Kidney (tissue), 14 donors: ENCODE results near the gene PLPP1. TPM values are rescaled to one million over a fixed set of nuclear protein-coding genes. Genes with fewer than 3 reads are reported as not detected.

Experiments
- DNase-seq, 5 donors: peaks; one replicate each; pipeline ENCODE4 v3.0.0-alpha.2; 2013 to 2020
- FAIRE-seq: peaks from 2 replicates; lab custom pipeline; 2012; peaks lifted over from hg19 to GRCh38; lab: Jason Lieb, UNC
- H3K27ac ChIP-seq, 2 donors: one replicate each; pipeline ENCODE4 v1.7.0; 2013; ENCODE audit warnings: low read depth in 2 of 2, low read length in 2 of 2, inconsistent platforms in 1 of 2
- H3K27me3 ChIP-seq: one replicate; pipeline ENCODE4 v1.7.1; 2013; ENCODE audit warnings: low read length, inconsistent platforms; ENCODE audit not compliant: control insufficient read depth, insufficient read depth
- H3K36me3 ChIP-seq, 3 donors: one replicate each; pipeline versions ENCODE4 v1.7.0 to v1.7.1; 2013; ENCODE audit warnings: low read length in 3 of 3, control low read depth in 1 of 3, inconsistent platforms in 1 of 3; ENCODE audit not compliant: insufficient read depth in 3 of 3, control insufficient read depth in 2 of 3
- H3K4me1 ChIP-seq, 3 donors: one replicate each; pipeline versions ENCODE4 v1.7.0 to v1.7.1; 2013; ENCODE audit warnings: low read length in 3 of 3, inconsistent platforms in 1 of 3, low read depth in 1 of 3; ENCODE audit not compliant: control insufficient read depth in 2 of 3, insufficient read depth in 2 of 3
- H3K4me3 ChIP-seq, 3 donors: one replicate each; pipeline versions ENCODE4 v1.7.0 to v1.8.1; 2013; ENCODE audit warnings: low read length in 3 of 3, control low read depth in 1 of 3, inconsistent platforms in 1 of 3
- H3K9ac ChIP-seq, 3 donors: one replicate each; pipeline versions ENCODE4 v1.7.0 to v1.7.1; 2013; ENCODE audit warnings: low read length in 3 of 3, control low read depth in 1 of 3, inconsistent platforms in 1 of 3
- H3K9me3 ChIP-seq, 3 donors: one replicate each; pipeline versions ENCODE4 v1.7.0 to v1.7.1; 2013; ENCODE audit warnings: low read length in 3 of 3, control low read depth in 1 of 3, inconsistent platforms in 1 of 3; ENCODE audit not compliant: control insufficient read depth in 2 of 3, insufficient read depth in 1 of 3
- CTCF ChIP-seq: IDR thresholded peaks from 3 replicates; pipeline ENCODE4 v1.5.1; 2012; ENCODE audit warnings: mild to moderate bottlenecking, moderate library complexity, borderline replicate concordance; ENCODE audit not compliant: insufficient read depth; ENCODE audit errors: extremely low read depth
- intact Hi-C: fragments of 100-400 bp; cut with DNase I; formaldehyde crosslinking; loops from one replicate; pipeline ENCODE4 v1.11.1; 2022
- polyA plus RNA-seq: library from polyadenylated mRNA; stranded (reverse); fragments of 350-450 nt; fragmentation: Illumina TruSeq; extraction: RNeasy Lipid Tissue Mini Kit (QIAGEN cat#74804); gene quantifications from one replicate; pipeline ENCODE4 v1.2.3, GENCODE V29; 2014; ENCODE audit warnings: low read depth, low replicate concordance; ENCODE audit not compliant: insufficient read depth
- total RNA-seq: library from RNA; stranded (reverse); fragmentation: NEBNext Ultra II Directional; extraction: Animal tissue kit (Norgen Biotek cat#: 25700); gene quantifications from one replicate; pipeline ENCODE4 v1.2.1, GENCODE V29; 2021
- donor health status: control.
- donor health status: control.
- donor health status: control.
- donor health status: control.
- donor health status: control.
- donor health status: DM: yes; HTN: yes; CAD: no.
- donor health status: Normal renal cell carcinoma (clear cell type).

Gene PLPP1
- total and polyA plus RNA-seq, 2 donors from 2014 or later = 144 to 166 TPM

- TF ChIP-seq CTCF = no peak
- Histone ChIP-seq H3K27ac (peak overlapping the region in 1 of 2 donors; percentile 7), H3K4me3 (no peak overlapping the region), H3K36me3 (peaks cover 0 to 5% (median 2%) of the 10 kb centered on the region in 3 donors), H3K27me3 (no peaks in the 10 kb centered on the region), H3K9me3 (no peaks in the 10 kb centered on the region), H3K4me1 (peaks cover 2 to 17% (median 12%) of the 10 kb centered on the region in 3 donors), H3K9ac (no peak overlapping the region)
- intact Hi-C loops = no loop called here
- peak in 1 of 5 donors; percentile 71 for DNase-seq
- FAIRE-seq = no peak
These were observed 66.8 kb downstream of the PLPP1 start for GRCh38 chr5:55467862-55468551.

- peaks cover 0 to 5% (median 2%) of the 10 kb centered on the region in 3 donors for H3K36me3 ChIP-seq
- FAIRE-seq (peak; percentile 62), DNase-seq (no peak)
- H3K4me1 ChIP-seq = no peaks in the 10 kb centered on the region
- TF ChIP-seq CTCF = no peak
- H3K9me3 ChIP-seq = no peaks in the 10 kb centered on the region
- intact Hi-C loops = no loop called here
- no peak overlapping the region for H3K4me3 ChIP-seq
- H3K9ac ChIP-seq = no peak overlapping the region
- no peaks in the 10 kb centered on the region for H3K27me3 ChIP-seq
- H3K27ac ChIP-seq = no peak overlapping the region
These were observed 71.2 kb downstream of the PLPP1 start for GRCh38 chr5:55463613-55464012.

GRCh38 chr5:55459572-55459971, 75.2 kb downstream of the PLPP1 start:
- Histone ChIP-seq H3K4me3 (no peak overlapping the region), H3K27me3 (no peaks in the 10 kb centered on the region), H3K9ac (no peak overlapping the region), H3K27ac (no peak overlapping the region), H3K4me1 (no peaks in the 10 kb centered on the region), H3K9me3 (no peaks in the 10 kb centered on the region), H3K36me3 (no peaks in the 10 kb centered on the region)
- intact Hi-C loops = no loop called here
- FAIRE-seq (no peak), DNase-seq (no peak)
- no peak for TF ChIP-seq CTCF
